Colonic mucosa (tissue), 4 donors: ENCODE results near the gene IL1RAPL2. TPM values are rescaled to one million over a fixed set of nuclear protein-coding genes. Genes with fewer than 3 reads are reported as not detected.

Experiments
- DNase-seq: peaks from one replicate; pipeline ENCODE4 v3.0.0-alpha.2; 2020
- H3K27ac ChIP-seq: fragments of 200-600 bp; one replicate; pipeline ENCODE4 v1.8.0; 2021
- H3K27me3 ChIP-seq: fragments of 200-600 bp; one replicate; pipeline ENCODE4 v1.8.0; 2021
- H3K36me3 ChIP-seq: fragments of 200-600 bp; one replicate; pipeline ENCODE4 v1.8.0; 2021
- H3K4me1 ChIP-seq: fragments of 200-600 bp; one replicate; pipeline ENCODE4 v1.8.0; 2021; ENCODE audit warnings: mild to moderate bottlenecking
- H3K4me3 ChIP-seq: fragments of 200-600 bp; one replicate; pipeline ENCODE4 v1.8.0; 2021
- H3K9ac ChIP-seq, 2 donors: one replicate each; pipeline ENCODE4 v1.7.0; 2013; ENCODE audit warnings: control low read depth in 2 of 2, low read depth in 2 of 2, low read length in 2 of 2
- H3K9me3 ChIP-seq: fragments of 200-600 bp; one replicate; pipeline ENCODE4 v1.8.0; 2021
- intact Hi-C: fragments of 100-400 bp; cut with DNase I; formaldehyde crosslinking; loops from one replicate; pipeline ENCODE4 v1.14.1; 2022
- total RNA-seq, 2 donors: library from RNA; stranded (reverse); fragmentation: NEBNext Ultra II Directional in 1 of 2; extraction: Animal tissue kit (Norgen Biotek cat#: 25700) in 1 of 2; gene quantifications; one replicate each; pipeline ENCODE4 v1.2.1, GENCODE V29; 2021
- TF ChIP-seq, protein P1 (sequence below): fragments of 200-600 bp; IDR thresholded peaks from one replicate; pipeline ENCODE4 v1.8.0; 2022; ENCODE audit warnings: antibody characterized with exemption, mild to moderate bottlenecking
- donor health status: healthy.
- donor health status: DM: no; HTN: no; CAD: no.
- donor health status: DM: no; HTN: no; CAD: no.

IL1RAPL2 gene
- total RNA-seq, 2 donors from 2014 or later, result not detected

DNA sequence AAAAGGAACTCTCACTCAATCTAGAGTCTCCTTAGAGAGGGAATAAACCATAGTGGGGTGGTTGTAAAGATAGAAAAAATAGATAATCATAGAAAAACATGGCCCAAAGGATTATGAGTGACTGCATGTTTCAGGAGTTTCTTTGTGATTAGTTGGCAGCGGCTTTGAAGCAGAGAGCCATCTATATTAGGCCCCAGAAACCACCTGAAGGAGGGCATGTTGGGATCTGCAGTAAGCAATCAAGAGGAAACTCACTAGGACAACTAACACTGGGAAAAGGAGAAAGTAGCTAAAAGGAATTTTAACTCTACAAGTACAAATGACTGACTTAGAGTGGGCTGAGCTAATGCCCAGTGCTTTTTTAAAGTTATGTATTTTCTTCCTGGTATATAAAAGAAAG, 987.1 kb downstream of the IL1RAPL2 start:
- TF ChIP-seq, protein P1, sequence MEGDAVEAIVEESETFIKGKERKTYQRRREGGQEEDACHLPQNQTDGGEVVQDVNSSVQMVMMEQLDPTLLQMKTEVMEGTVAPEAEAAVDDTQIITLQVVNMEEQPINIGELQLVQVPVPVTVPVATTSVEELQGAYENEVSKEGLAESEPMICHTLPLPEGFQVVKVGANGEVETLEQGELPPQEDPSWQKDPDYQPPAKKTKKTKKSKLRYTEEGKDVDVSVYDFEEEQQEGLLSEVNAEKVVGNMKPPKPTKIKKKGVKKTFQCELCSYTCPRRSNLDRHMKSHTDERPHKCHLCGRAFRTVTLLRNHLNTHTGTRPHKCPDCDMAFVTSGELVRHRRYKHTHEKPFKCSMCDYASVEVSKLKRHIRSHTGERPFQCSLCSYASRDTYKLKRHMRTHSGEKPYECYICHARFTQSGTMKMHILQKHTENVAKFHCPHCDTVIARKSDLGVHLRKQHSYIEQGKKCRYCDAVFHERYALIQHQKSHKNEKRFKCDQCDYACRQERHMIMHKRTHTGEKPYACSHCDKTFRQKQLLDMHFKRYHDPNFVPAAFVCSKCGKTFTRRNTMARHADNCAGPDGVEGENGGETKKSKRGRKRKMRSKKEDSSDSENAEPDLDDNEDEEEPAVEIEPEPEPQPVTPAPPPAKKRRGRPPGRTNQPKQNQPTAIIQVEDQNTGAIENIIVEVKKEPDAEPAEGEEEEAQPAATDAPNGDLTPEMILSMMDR, result no peak
- H3K9ac ChIP-seq, result no peak overlapping the region
- no peaks in the 10 kb centered on the region for H3K36me3 ChIP-seq
- no peaks in the 10 kb centered on the region for H3K4me1 ChIP-seq
- no peak overlapping the region for H3K4me3 ChIP-seq
- no peak overlapping the region for H3K27ac ChIP-seq
- no peak for DNase-seq
- no peaks in the 10 kb centered on the region for H3K27me3 ChIP-seq
- intact Hi-C loops, result no loop called here
- H3K9me3 ChIP-seq, result no peaks in the 10 kb centered on the region

DNA sequence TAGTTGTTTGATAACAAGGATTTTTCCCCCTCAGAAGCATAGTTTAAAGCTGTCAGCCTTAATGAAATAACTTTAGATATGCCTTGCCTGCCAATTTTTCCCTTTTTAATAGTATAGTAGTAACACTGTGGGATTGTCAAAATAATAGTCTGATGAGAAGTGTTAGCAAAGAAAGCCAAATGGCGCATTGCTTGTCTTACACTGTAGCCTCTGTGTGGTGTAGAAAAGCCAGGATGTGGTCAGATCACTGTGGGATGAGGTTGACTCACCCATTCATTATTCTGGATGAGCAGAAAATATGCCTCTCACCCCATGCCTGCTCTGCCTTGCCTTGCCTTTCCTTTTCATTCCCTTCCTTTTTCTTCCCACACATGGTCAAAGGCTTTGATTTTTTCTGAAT, 998.5 kb downstream of the IL1RAPL2 start:
- Histone ChIP-seq H3K36me3 (no peaks in the 10 kb centered on the region), H3K4me3 (no peak overlapping the region), H3K9me3 (no peaks in the 10 kb centered on the region), H3K27me3 (no peaks in the 10 kb centered on the region), H3K9ac (no peak overlapping the region), H3K27ac (no peak overlapping the region), H3K4me1 (no peaks in the 10 kb centered on the region)
- intact Hi-C loops, result no loop called here
- TF ChIP-seq, protein P1, result no peak
- no peak for DNase-seq

- H3K4me1 ChIP-seq, result no peaks in the 10 kb centered on the region
- no peak overlapping the region for H3K9ac ChIP-seq
- TF ChIP-seq, protein P1, result no peak
- H3K4me3 ChIP-seq, result no peak overlapping the region
- intact Hi-C loops, result no loop called here
- H3K27ac ChIP-seq, result no peak overlapping the region
- H3K27me3 ChIP-seq, result no peaks in the 10 kb centered on the region
- no peak for DNase-seq
- no peaks in the 10 kb centered on the region for H3K36me3 ChIP-seq
- H3K9me3 ChIP-seq, result no peaks in the 10 kb centered on the region
Measured at GRCh38 chrX:105565856-105566255, 999.9 kb downstream of the IL1RAPL2 start.

- TF ChIP-seq, protein P1, result no peak
- intact Hi-C loops, result no loop called here
- no peak for DNase-seq
- H3K27ac ChIP-seq, result no peak overlapping the region
- H3K27me3 ChIP-seq, result no peaks in the 10 kb centered on the region
- H3K4me1 ChIP-seq, result no peaks in the 10 kb centered on the region
- H3K4me3 ChIP-seq, result no peak overlapping the region
- no peak overlapping the region for H3K9ac ChIP-seq
- no peaks in the 10 kb centered on the region for H3K9me3 ChIP-seq
- no peaks in the 10 kb centered on the region for H3K36me3 ChIP-seq
Measured at GRCh38 chrX:105567082-105567481, 1001.1 kb downstream of the IL1RAPL2 start.

- Histone ChIP-seq H3K9me3 (no peaks in the 10 kb centered on the region), H3K36me3 (no peaks in the 10 kb centered on the region), H3K27ac (no peak overlapping the region), H3K27me3 (no peaks in the 10 kb centered on the region), H3K9ac (no peak overlapping the region), H3K4me3 (no peak overlapping the region), H3K4me1 (no peaks in the 10 kb centered on the region)
- DNase-seq, result no peak
- TF ChIP-seq, protein P1, result no peak
- intact Hi-C loops, result no loop called here
Measured at GRCh38 chrX:105608745-105609144, 1042.7 kb downstream of the IL1RAPL2 start.

DNA sequence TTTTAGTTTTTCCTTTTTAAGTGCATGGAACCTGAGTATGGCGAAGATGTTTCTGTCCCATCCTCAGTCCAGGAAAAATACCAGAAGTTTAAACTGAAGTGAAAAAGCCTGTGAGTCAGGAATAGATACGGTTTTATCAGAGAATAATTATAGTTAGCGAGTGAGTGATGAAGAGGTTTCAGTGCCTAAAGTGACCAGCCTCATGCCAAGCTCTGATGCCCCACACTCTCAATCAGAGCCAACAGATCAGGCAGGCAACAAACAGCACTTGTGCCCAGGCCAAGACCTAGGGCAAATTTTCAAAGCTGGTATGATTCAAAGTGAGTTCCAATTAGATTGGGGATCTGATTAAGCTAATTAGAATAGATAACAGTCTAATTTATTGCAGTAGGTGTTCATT, 1043.5 kb downstream of the IL1RAPL2 start:
- H3K36me3 ChIP-seq, result no peaks in the 10 kb centered on the region

More for the DNA sequence above, 1043.5 kb downstream of the IL1RAPL2 start:
- intact Hi-C loops, result no loop called here
- Histone ChIP-seq H3K9me3 (no peaks in the 10 kb centered on the region), H3K4me3 (no peak overlapping the region), H3K4me1 (no peaks in the 10 kb centered on the region), H3K27ac (no peak overlapping the region), H3K9ac (no peak overlapping the region), H3K27me3 (no peaks in the 10 kb centered on the region)
- no peak for DNase-seq
- TF ChIP-seq, protein P1, result no peak
